Large intestine (tissue), 3 donors: Measurements from ENCODE around the gene FKBP9. TPM values are rescaled to one million over a fixed set of nuclear protein-coding genes. Genes with fewer than 3 reads are reported as not detected.
A peak's percentile ranks its signal among the peaks of the same experiment; 100 is the strongest.

Experiments used
- DNase-seq, 2 donors: peaks; one replicate each; pipeline versions ENCODE4 v3.0.0 to v3.0.0-alpha.2; 2013
- H3K27ac ChIP-seq: one replicate; pipeline ENCODE4 v1.5.1; 2013; ENCODE audit warnings: low read length
- H3K27me3 ChIP-seq: 2 replicates; pipeline ENCODE4 v1.6.1; 2013; ENCODE audit warnings: low read length; ENCODE audit not compliant: control insufficient read depth, insufficient read depth
- H3K36me3 ChIP-seq: 2 replicates; pipeline ENCODE4 v1.6.1; 2013; ENCODE audit warnings: low read length; ENCODE audit not compliant: control insufficient read depth, insufficient read depth
- H3K4me1 ChIP-seq: one replicate; pipeline ENCODE4 v1.6.1; 2013; ENCODE audit warnings: low read length; ENCODE audit not compliant: control insufficient read depth, insufficient read depth
- H3K4me3 ChIP-seq: one replicate; pipeline ENCODE4 v1.5.1; 2013; ENCODE audit warnings: low read length
- H3K9me3 ChIP-seq: one replicate; pipeline ENCODE4 v1.6.1; 2013; ENCODE audit warnings: mild to moderate bottlenecking, low read depth, low read length, moderate library complexity; ENCODE audit not compliant: control insufficient read depth
- WGBS: methylation state at CpG from one replicate; pipeline ENCODE4 v1.1.5; 2013; ENCODE audit warnings: low lambda C conversion rate; ENCODE audit not compliant: insufficient coverage; 5-methylcytosine and 5-hydroxymethylcytosine counted together
- polyA plus RNA-seq: library from polyadenylated mRNA; unstranded; fragments of 120-200 nt; gene quantifications from one replicate; pipeline ENCODE4 v1.2.1, GENCODE V29; 2013

FKBP9 gene
- polyA plus RNA-seq, 1 donor: 67.8 TPM

GRCh38 chr7:33040803-33041516 is 83.7 kb downstream of the FKBP9 start:
- H3K4me3 ChIP-seq: peak overlapping the region; percentile 54

GRCh38 chr7:33041631-33042428 is 84.6 kb downstream of the FKBP9 start:
- peak overlapping the region; percentile 82 for H3K27ac ChIP-seq
- H3K4me1 ChIP-seq: peaks cover 23% of the 10 kb centered on the region
- no peak overlapping the region for H3K4me3 ChIP-seq
- H3K9me3 ChIP-seq: no peaks in the 10 kb centered on the region
- H3K36me3 ChIP-seq: no peaks in the 10 kb centered on the region
- 51% methylated on average over 3 of the region's 8 CpGs for WGBS
- no peaks in the 10 kb centered on the region for H3K27me3 ChIP-seq
- DNase-seq: no peak

More at GRCh38 chr7:33040803-33041516, 83.7 kb downstream of the FKBP9 start:
- 20% methylated on average over 1 of the region's 9 CpGs for WGBS
- H3K27ac ChIP-seq: peak overlapping the region; percentile 82
- no peaks in the 10 kb centered on the region for H3K27me3 ChIP-seq
- peak; percentile 86 to 92 for DNase-seq
- H3K36me3 ChIP-seq: peaks cover 3% of the 10 kb centered on the region
- no peaks in the 10 kb centered on the region for H3K9me3 ChIP-seq
- H3K4me1 ChIP-seq: peaks cover 23% of the 10 kb centered on the region

GRCh38 chr7:33043501-33044400 is 86.5 kb downstream of the FKBP9 start:
- no peaks in the 10 kb centered on the region for H3K9me3 ChIP-seq
- H3K27ac ChIP-seq: peak overlapping the region; percentile 82
- WGBS: no CpG with 5 or more reads among the region's 6 CpGs
- peak in 1 of 2 donors; percentile 53 for DNase-seq
- peaks cover 23% of the 10 kb centered on the region for H3K4me1 ChIP-seq
- H3K4me3 ChIP-seq: peak overlapping the region; percentile 36
- no peaks in the 10 kb centered on the region for H3K27me3 ChIP-seq
- H3K36me3 ChIP-seq: no peaks in the 10 kb centered on the region

GRCh38 chr7:33044401-33044718 is 87.1 kb downstream of the FKBP9 start:
- peak; percentile 81 to 93 for DNase-seq
- H3K36me3 ChIP-seq: no peaks in the 10 kb centered on the region
- peak overlapping the region; percentile 82 for H3K27ac ChIP-seq
- H3K27me3 ChIP-seq: no peaks in the 10 kb centered on the region
- 29% methylated on average over 2 of the region's 3 CpGs for WGBS
- H3K4me1 ChIP-seq: peaks cover 23% of the 10 kb centered on the region
- no peaks in the 10 kb centered on the region for H3K9me3 ChIP-seq
- peak overlapping the region; percentile 36 for H3K4me3 ChIP-seq

GRCh38 chr7:33044986-33045385 is 87.7 kb downstream of the FKBP9 start:
- Histone ChIP-seq H3K4me3 (no peak overlapping the region), H3K36me3 (no peaks in the 10 kb centered on the region), H3K27me3 (no peaks in the 10 kb centered on the region), H3K27ac (peak overlapping the region; percentile 82), H3K4me1 (peaks cover 23% of the 10 kb centered on the region), H3K9me3 (no peaks in the 10 kb centered on the region)
- peak in 1 of 2 donors; percentile 43 for DNase-seq
- 0% methylated on average over 1 of the region's 2 CpGs for WGBS

- WGBS: no CpG with 5 or more reads among the region's 3 CpGs
- no peak overlapping the region for H3K27ac ChIP-seq
- no peaks in the 10 kb centered on the region for H3K9me3 ChIP-seq
- no peak overlapping the region for H3K4me3 ChIP-seq
- peaks cover 9% of the 10 kb centered on the region for H3K4me1 ChIP-seq
- no peaks in the 10 kb centered on the region for H3K27me3 ChIP-seq
- H3K36me3 ChIP-seq: no peaks in the 10 kb centered on the region
- DNase-seq: no peak
These were observed 91.0 kb downstream of the FKBP9 start for GRCh38 chr7:33048257-33048656.

- Histone ChIP-seq H3K27me3 (no peaks in the 10 kb centered on the region), H3K9me3 (no peaks in the 10 kb centered on the region), H3K27ac (no peak overlapping the region), H3K4me1 (peaks cover 4% of the 10 kb centered on the region), H3K36me3 (no peaks in the 10 kb centered on the region), H3K4me3 (no peak overlapping the region)
- no peak for DNase-seq
- no CpG with 5 or more reads among the region's 1 CpG for WGBS
These were observed 91.5 kb downstream of the FKBP9 start for GRCh38 chr7:33048704-33049103.

GRCh38 chr7:33050535-33051318 is 93.5 kb downstream of the FKBP9 start:
- H3K9me3 ChIP-seq: no peaks in the 10 kb centered on the region
- no peaks in the 10 kb centered on the region for H3K27me3 ChIP-seq
- H3K36me3 ChIP-seq: no peaks in the 10 kb centered on the region
- H3K4me3 ChIP-seq: no peak overlapping the region
- WGBS: 13% methylated on average over 1 of the region's 1 CpG
- peak overlapping the region; percentile 44 for H3K27ac ChIP-seq
- H3K4me1 ChIP-seq: no peaks in the 10 kb centered on the region
- peak in 1 of 2 donors; percentile 72 for DNase-seq

GRCh38 chr7:33053721-33054120 is 96.5 kb downstream of the FKBP9 start:
- DNase-seq: no peak
- no CpG with 5 or more reads among the region's 1 CpG for WGBS
- H3K4me3 ChIP-seq: no peak overlapping the region
- no peaks in the 10 kb centered on the region for H3K9me3 ChIP-seq
- no peak overlapping the region for H3K27ac ChIP-seq
- H3K4me1 ChIP-seq: no peaks in the 10 kb centered on the region
- H3K36me3 ChIP-seq: no peaks in the 10 kb centered on the region
- H3K27me3 ChIP-seq: no peaks in the 10 kb centered on the region
